Subcutaneous adipose tissue (tissue), 4 donors: ENCODE results near the gene PRKG1. TPM values are rescaled to one million over a fixed set of nuclear protein-coding genes. Genes with fewer than 3 reads are reported as not detected.

Source experiments
- total RNA-seq, 4 donors: library from RNA; depleted of rRNA; stranded (reverse); fragments of >200 nt; gene quantifications; one replicate each; pipeline ENCODE4 v1.1.0, GENCODE V29; 2016
- TF ChIP-seq, protein P1 (sequence below): fragments of 450-650 bp; IDR thresholded peaks from one replicate; pipeline ENCODE4 v1.5.1; 2016; ENCODE audit warnings: low read depth, mild to moderate bottlenecking, control low read depth, antibody characterized with exemption, moderate library complexity

The PRKG1 gene
- total RNA-seq, 4 donors from 2014 or later, result 7.6 to 17.2 (median 10.7) TPM

- TF ChIP-seq, protein P1, sequence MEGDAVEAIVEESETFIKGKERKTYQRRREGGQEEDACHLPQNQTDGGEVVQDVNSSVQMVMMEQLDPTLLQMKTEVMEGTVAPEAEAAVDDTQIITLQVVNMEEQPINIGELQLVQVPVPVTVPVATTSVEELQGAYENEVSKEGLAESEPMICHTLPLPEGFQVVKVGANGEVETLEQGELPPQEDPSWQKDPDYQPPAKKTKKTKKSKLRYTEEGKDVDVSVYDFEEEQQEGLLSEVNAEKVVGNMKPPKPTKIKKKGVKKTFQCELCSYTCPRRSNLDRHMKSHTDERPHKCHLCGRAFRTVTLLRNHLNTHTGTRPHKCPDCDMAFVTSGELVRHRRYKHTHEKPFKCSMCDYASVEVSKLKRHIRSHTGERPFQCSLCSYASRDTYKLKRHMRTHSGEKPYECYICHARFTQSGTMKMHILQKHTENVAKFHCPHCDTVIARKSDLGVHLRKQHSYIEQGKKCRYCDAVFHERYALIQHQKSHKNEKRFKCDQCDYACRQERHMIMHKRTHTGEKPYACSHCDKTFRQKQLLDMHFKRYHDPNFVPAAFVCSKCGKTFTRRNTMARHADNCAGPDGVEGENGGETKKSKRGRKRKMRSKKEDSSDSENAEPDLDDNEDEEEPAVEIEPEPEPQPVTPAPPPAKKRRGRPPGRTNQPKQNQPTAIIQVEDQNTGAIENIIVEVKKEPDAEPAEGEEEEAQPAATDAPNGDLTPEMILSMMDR, result no peak
These were observed 578.7 kb downstream of the PRKG1 start for GRCh38 chr10:51653025-51653424.

DNA sequence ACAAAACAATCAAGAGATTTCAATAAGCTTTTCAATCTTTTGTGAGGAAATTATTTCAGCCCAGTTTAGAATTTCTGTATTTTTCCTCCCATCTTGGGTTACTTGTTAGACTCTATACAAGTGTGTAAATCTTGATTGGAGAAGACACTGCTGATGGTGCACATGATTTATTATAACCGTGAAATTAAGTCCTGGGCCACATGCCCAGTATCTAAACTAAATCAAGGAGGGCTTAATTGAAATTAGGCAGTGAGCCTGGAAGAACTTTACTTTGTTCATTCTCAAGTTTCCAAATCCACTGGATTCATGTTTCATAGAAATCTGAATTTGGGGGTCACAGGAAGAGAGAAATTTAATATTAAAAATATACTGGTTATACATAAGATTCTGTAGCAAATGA is 580.6 kb downstream of the PRKG1 start:
- TF ChIP-seq, protein P1, result no peak

DNA sequence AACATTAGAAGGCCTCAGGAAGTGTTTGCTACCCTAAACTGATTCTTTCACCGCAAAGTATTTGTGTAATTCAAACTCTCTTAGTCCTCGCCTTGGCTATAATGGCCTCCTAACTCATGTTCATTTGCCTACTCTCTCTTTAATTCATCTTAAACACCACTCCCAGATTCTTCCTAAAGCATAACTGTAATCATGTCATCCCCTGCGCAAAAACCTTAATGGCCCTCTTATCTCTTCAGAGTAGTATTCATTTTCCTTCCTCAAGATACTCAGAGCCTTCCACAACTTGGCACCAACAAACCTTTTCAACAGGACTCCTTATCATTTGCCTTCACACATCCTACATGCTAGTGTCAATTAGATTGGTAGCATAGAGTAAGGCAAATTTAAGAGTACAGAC is 582.2 kb downstream of the PRKG1 start:
- TF ChIP-seq, protein P1, result no peak

GRCh38 chr10:51658000-51658399 is 583.7 kb downstream of the PRKG1 start:
- TF ChIP-seq, protein P1, result no peak

GRCh38 chr10:51659344-51659743 is 585.1 kb downstream of the PRKG1 start:
- TF ChIP-seq, protein P1, result no peak

DNA sequence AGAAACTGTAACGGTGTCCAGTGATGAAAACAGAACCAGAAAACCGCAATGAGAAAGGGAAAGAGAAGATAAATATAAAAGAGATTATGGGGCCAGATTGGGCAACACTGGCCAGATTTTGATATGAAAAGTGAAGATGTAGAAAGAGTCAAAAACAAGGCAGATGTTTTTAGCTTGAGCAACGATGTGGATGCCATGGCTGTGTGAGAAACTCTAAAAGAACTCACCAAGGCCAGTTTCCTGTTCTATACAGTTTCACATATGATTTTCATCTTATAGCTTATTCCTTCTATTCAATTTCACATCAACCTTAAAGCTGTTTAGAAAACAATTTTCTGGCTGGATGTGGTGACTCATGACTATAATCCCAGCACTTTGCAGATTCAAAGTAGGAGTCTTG is 588.8 kb downstream of the PRKG1 start:
- TF ChIP-seq, protein P1, result no peak

DNA sequence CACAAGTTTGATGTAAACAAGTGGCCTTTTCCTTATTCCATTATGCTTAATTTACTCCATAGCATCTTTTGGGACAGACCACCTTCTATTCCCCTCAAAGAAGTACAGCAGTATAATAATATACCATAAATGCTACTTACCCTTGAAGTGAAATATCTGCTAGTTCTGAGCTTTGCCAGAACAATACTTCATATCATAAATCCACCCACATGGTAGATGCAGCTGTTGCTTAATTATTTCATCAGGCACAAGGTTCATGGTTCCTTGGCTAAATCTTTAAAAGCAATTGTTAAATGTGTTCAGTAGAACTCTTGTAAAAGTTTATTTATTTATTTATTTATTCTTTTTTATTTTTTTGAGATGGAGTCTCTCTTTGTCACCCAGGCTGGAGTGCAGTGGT is 592.2 kb downstream of the PRKG1 start:
- TF ChIP-seq, protein P1, result no peak
